Liver (tissue), 9 donors: ENCODE data around the gene RORC. TPM values are rescaled to one million over a fixed set of nuclear protein-coding genes. Genes with fewer than 3 reads are reported as not detected.

ENCODE experiments used
- DNase-seq: peaks from one replicate; pipeline ENCODE4 v3.0.0-alpha.2; 2017; ENCODE audit warnings: low spot score
- H3K27ac ChIP-seq, 2 donors: one replicate each; pipeline ENCODE4 v1.7.0; 2013; ENCODE audit warnings: inconsistent platforms in 2 of 2, low read length in 2 of 2, control low read depth in 1 of 2, low read depth in 1 of 2, mild to moderate bottlenecking in 1 of 2
- H3K27me3 ChIP-seq, 4 donors: one replicate each; pipeline versions ENCODE4 v1.6.1 to v1.7.0; 2013; ENCODE audit warnings: low read length in 3 of 4, inconsistent platforms in 1 of 4, mild to moderate bottlenecking in 1 of 4, moderate library complexity in 1 of 4; ENCODE audit not compliant: control insufficient read depth in 4 of 4, insufficient read depth in 4 of 4
- H3K36me3 ChIP-seq, 4 donors: one replicate each; pipeline versions ENCODE4 v1.6.1 to v1.7.0; 2013; ENCODE audit warnings: low read length in 3 of 4, mild to moderate bottlenecking in 3 of 4, low read depth in 1 of 4, moderate library complexity in 1 of 4; ENCODE audit not compliant: control insufficient read depth in 4 of 4, insufficient read depth in 3 of 4
- H3K4me1 ChIP-seq, 4 donors: one replicate each; pipeline versions ENCODE4 v1.6.1 to v1.7.0; 2013; ENCODE audit warnings: low read length in 3 of 4, mild to moderate bottlenecking in 3 of 4, moderate library complexity in 1 of 4; ENCODE audit not compliant: control insufficient read depth in 4 of 4, insufficient read depth in 4 of 4
- H3K4me3 ChIP-seq, 3 donors: one replicate each; pipeline versions ENCODE4 v1.6.1 to v1.7.0; 2013; ENCODE audit warnings: low read length in 3 of 3, control low read depth in 1 of 3, low read depth in 1 of 3, mild to moderate bottlenecking in 1 of 3
- H3K9ac ChIP-seq, 2 donors: one replicate each; pipeline ENCODE4 v1.7.0; 2013; ENCODE audit warnings: low read length in 2 of 2, mild to moderate bottlenecking in 2 of 2, moderate library complexity in 2 of 2, control low read depth in 1 of 2, low read depth in 1 of 2
- H3K9me3 ChIP-seq, 4 donors: one replicate each; pipeline versions ENCODE4 v1.6.1 to v1.7.0; 2013; ENCODE audit warnings: low read length in 3 of 4; ENCODE audit not compliant: control insufficient read depth in 4 of 4
- EGR1 ChIP-seq, 2 donors: IDR thresholded peaks; 2 replicates each; pipeline ENCODE4 v1.6.1; 2016 to 2018; ENCODE audit warnings: antibody characterized with exemption in 2 of 2, low read depth in 2 of 2
- FOXA1 ChIP-seq: IDR thresholded peaks from 2 replicates; pipeline ENCODE4 v1.6.1; 2016; ENCODE audit warnings: antibody characterized with exemption
- FOXA2 ChIP-seq: IDR thresholded peaks from 2 replicates; pipeline ENCODE4 v1.6.1; 2016; ENCODE audit warnings: antibody characterized with exemption
- GABPA ChIP-seq, 2 donors: IDR thresholded peaks in 1 of 2; conservative IDR thresholded peaks in 1 of 2; 2 replicates each; pipeline ENCODE4 v1.6.1; 2016; ENCODE audit warnings: antibody characterized with exemption in 2 of 2, mild to moderate bottlenecking in 1 of 2, moderate library complexity in 1 of 2
- HNF4A ChIP-seq, 2 donors: conservative IDR thresholded peaks; 2 replicates each; pipeline ENCODE4 v1.6.1; 2016; ENCODE audit warnings: antibody characterized with exemption in 2 of 2, mild to moderate bottlenecking in 2 of 2
- HNF4G ChIP-seq: IDR thresholded peaks from 2 replicates; pipeline ENCODE4 v1.6.1; 2016; ENCODE audit warnings: antibody characterized with exemption
- JUND ChIP-seq, 2 donors: IDR thresholded peaks; 2 replicates each; pipeline ENCODE4 v1.6.1; 2016; ENCODE audit warnings: antibody characterized with exemption in 2 of 2
- NR2F2 ChIP-seq: IDR thresholded peaks from 2 replicates; pipeline ENCODE4 v1.6.1; 2016; ENCODE audit warnings: antibody characterized with exemption
- RAD21 ChIP-seq, 2 donors: IDR thresholded peaks; 2 replicates each; pipeline ENCODE4 v1.6.1; 2016; ENCODE audit warnings: antibody characterized with exemption in 2 of 2, mild to moderate bottlenecking in 2 of 2
- REST ChIP-seq: IDR thresholded peaks from 2 replicates; pipeline ENCODE4 v1.6.1; 2016; ENCODE audit warnings: antibody characterized with exemption, mild to moderate bottlenecking
- SP1 ChIP-seq: IDR thresholded peaks from 2 replicates; pipeline ENCODE4 v1.6.1; 2018; ENCODE audit warnings: antibody characterized with exemption, mild to moderate bottlenecking
- TAF1 ChIP-seq: conservative IDR thresholded peaks from 2 replicates; pipeline ENCODE4 v1.6.1; 2016; ENCODE audit warnings: antibody characterized with exemption, mild to moderate bottlenecking
- YY1 ChIP-seq: IDR thresholded peaks from 2 replicates; pipeline ENCODE4 v1.6.1; 2016; ENCODE audit warnings: antibody characterized with exemption, mild to moderate bottlenecking
- WGBS: extraction: QIAGEN DNeasy Blood & Tissue Kit; methylation state at CpG from one replicate; pipeline ENCODE4 v1.1.7; 2013; 5-methylcytosine and 5-hydroxymethylcytosine counted together
- polyA plus RNA-seq, 2 donors: library from polyadenylated mRNA; stranded (reverse) in 1 of 2; unstranded in 1 of 2; fragments of 200-250 nt in 1 of 2; fragments of >200 nt in 1 of 2; fragmentation: Nextera tagmentation in 1 of 2; extraction: Ambion mirVana in 1 of 2; gene quantifications; one replicate each; pipeline versions ENCODE4 v1.2.1 to v1.2.3, GENCODE V29; 2013 to 2015
- total RNA-seq, 2 donors: library from RNA; depleted of rRNA; stranded (reverse); fragments of >200 nt; gene quantifications; one replicate each; pipeline ENCODE4 v1.2.3, GENCODE V29; 2014
- TF ChIP-seq, protein P1 (sequence below): IDR thresholded peaks from 2 replicates; pipeline ENCODE4 v1.6.1; 2016; ENCODE audit warnings: antibody characterized with exemption
- TF ChIP-seq, protein P2 (sequence below): IDR thresholded peaks from 2 replicates; pipeline ENCODE4 v1.6.1; 2016; ENCODE audit warnings: antibody characterized with exemption
- TF ChIP-seq, protein P3 (sequence below): fragments of 150-350 bp; IDR thresholded peaks from 2 replicates; pipeline ENCODE4 v1.5.1; 2017; ENCODE audit warnings: improper control_type of control experiment, low read depth, low read length; ENCODE audit not compliant: missing input control
- donor health status: healthy.
- donor health status: healthy.
- donor health status: healthy.
- donor health status: healthy.
- donor health status: healthy.

The RORC gene
- total and polyA plus RNA-seq, 4 donors, result 2.9 to 59.2 (median 13.0) TPM

DNA sequence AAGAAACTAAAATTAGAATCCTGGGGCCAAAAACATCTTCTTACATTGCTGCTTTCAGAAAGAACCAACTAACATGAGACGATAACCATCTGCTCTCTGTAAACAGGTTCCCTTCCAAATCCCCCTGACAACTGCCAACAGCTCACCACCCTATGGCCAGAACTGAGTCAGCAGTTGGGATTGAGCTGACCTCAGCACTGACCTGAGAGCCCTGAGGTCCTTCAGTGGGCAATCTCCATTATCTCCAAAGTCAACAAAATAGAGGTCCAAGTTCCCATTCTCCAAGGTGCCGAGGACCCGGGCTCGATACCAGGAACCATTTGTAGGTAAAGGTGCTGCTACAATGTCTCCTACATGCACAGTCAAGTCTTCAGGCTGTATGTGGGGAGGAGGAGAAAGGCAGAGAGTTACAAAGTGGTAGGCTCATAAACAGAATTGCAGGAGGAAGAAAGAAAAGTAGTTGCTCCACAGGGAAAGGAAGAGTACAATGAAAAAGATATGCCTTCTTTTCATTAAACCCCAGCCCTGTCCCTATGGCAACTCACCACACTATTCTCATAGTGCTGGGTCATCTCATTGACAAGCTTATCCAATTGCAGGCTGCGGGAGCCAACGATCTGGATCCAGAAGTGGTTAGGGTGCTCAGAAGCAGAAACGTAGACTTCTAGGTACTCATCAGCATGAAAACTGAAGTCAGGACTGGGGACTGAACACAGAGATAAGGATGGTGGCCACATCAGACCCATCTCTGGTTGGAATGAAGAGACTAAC is 55.5 kb downstream of the RORC start:
- DNase-seq, result no peak
- no peak overlapping the region for H3K4me3 ChIP-seq
- peaks cover 0 to 14% (median 6%) of the 10 kb centered on the region in 4 donors for H3K36me3 ChIP-seq
- H3K27me3 ChIP-seq, result no peaks in the 10 kb centered on the region
- no peak overlapping the region for H3K9ac ChIP-seq
- WGBS, result 59% methylated on average over 7 of the region's 7 CpGs
- H3K4me1 ChIP-seq, result peaks cover 0 to 4% (median 1%) of the 10 kb centered on the region in 4 donors
- H3K9me3 ChIP-seq, result no peaks in the 10 kb centered on the region
- no peak for TF ChIP-seq FOXA2
- TF ChIP-seq, protein P1, sequence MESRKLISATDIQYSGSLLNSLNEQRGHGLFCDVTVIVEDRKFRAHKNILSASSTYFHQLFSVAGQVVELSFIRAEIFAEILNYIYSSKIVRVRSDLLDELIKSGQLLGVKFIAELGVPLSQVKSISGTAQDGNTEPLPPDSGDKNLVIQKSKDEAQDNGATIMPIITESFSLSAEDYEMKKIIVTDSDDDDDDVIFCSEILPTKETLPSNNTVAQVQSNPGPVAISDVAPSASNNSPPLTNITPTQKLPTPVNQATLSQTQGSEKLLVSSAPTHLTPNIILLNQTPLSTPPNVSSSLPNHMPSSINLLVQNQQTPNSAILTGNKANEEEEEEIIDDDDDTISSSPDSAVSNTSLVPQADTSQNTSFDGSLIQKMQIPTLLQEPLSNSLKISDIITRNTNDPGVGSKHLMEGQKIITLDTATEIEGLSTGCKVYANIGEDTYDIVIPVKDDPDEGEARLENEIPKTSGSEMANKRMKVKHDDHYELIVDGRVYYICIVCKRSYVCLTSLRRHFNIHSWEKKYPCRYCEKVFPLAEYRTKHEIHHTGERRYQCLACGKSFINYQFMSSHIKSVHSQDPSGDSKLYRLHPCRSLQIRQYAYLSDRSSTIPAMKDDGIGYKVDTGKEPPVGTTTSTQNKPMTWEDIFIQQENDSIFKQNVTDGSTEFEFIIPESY, result no peak
- no peak for TF ChIP-seq REST
- TF ChIP-seq HNF4G, result no peak
- TF ChIP-seq NR2F2, result no peak
- TF ChIP-seq SP1, result no peak
- no peak for TF ChIP-seq RAD21 (IDR thresholded peaks at IDR 0.05)
- TF ChIP-seq TAF1, result no peak
- TF ChIP-seq, protein P2, sequence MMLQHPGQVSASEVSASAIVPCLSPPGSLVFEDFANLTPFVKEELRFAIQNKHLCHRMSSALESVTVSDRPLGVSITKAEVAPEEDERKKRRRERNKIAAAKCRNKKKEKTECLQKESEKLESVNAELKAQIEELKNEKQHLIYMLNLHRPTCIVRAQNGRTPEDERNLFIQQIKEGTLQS, result no peak
- TF ChIP-seq EGR1 (IDR thresholded peaks at IDR 0.05; ENCODE audit: low read depth in 2 of 2), result no peak
- no peak for TF ChIP-seq HNF4A (conservative IDR thresholded peaks at IDR 0.05)
- no peak for TF ChIP-seq JUND (IDR thresholded peaks at IDR 0.05)
- TF ChIP-seq YY1, result no peak
- TF ChIP-seq GABPA (IDR thresholded peaks at IDR 0.05 in 1 of 2, conservative IDR thresholded peaks at IDR 0.05 in 1 of 2), result no peak
- TF ChIP-seq FOXA1, result no peak
- TF ChIP-seq, protein P3, sequence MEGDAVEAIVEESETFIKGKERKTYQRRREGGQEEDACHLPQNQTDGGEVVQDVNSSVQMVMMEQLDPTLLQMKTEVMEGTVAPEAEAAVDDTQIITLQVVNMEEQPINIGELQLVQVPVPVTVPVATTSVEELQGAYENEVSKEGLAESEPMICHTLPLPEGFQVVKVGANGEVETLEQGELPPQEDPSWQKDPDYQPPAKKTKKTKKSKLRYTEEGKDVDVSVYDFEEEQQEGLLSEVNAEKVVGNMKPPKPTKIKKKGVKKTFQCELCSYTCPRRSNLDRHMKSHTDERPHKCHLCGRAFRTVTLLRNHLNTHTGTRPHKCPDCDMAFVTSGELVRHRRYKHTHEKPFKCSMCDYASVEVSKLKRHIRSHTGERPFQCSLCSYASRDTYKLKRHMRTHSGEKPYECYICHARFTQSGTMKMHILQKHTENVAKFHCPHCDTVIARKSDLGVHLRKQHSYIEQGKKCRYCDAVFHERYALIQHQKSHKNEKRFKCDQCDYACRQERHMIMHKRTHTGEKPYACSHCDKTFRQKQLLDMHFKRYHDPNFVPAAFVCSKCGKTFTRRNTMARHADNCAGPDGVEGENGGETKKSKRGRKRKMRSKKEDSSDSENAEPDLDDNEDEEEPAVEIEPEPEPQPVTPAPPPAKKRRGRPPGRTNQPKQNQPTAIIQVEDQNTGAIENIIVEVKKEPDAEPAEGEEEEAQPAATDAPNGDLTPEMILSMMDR, result no peak
- H3K27ac ChIP-seq, result no peak overlapping the region
